Kidney (tissue), 14 donors: Measurements from ENCODE around the gene SEMA3E. TPM values are rescaled to one million over a fixed set of nuclear protein-coding genes. Genes with fewer than 3 reads are reported as not detected.

ENCODE experiments used
- DNase-seq, 5 donors: peaks; one replicate each; pipeline ENCODE4 v3.0.0-alpha.2; 2013 to 2020
- FAIRE-seq: peaks from 2 replicates; lab custom pipeline; 2012; peaks lifted over from hg19 to GRCh38; lab: Jason Lieb, UNC
- H3K27ac ChIP-seq, 2 donors: one replicate each; pipeline ENCODE4 v1.7.0; 2013; ENCODE audit warnings: low read depth in 2 of 2, low read length in 2 of 2, inconsistent platforms in 1 of 2
- H3K27me3 ChIP-seq: one replicate; pipeline ENCODE4 v1.7.1; 2013; ENCODE audit warnings: low read length, inconsistent platforms; ENCODE audit not compliant: control insufficient read depth, insufficient read depth
- H3K36me3 ChIP-seq, 3 donors: one replicate each; pipeline versions ENCODE4 v1.7.0 to v1.7.1; 2013; ENCODE audit warnings: low read length in 3 of 3, control low read depth in 1 of 3, inconsistent platforms in 1 of 3; ENCODE audit not compliant: insufficient read depth in 3 of 3, control insufficient read depth in 2 of 3
- H3K4me1 ChIP-seq, 3 donors: one replicate each; pipeline versions ENCODE4 v1.7.0 to v1.7.1; 2013; ENCODE audit warnings: low read length in 3 of 3, inconsistent platforms in 1 of 3, low read depth in 1 of 3; ENCODE audit not compliant: control insufficient read depth in 2 of 3, insufficient read depth in 2 of 3
- H3K4me3 ChIP-seq, 3 donors: one replicate each; pipeline versions ENCODE4 v1.7.0 to v1.8.1; 2013; ENCODE audit warnings: low read length in 3 of 3, control low read depth in 1 of 3, inconsistent platforms in 1 of 3
- H3K9ac ChIP-seq, 3 donors: one replicate each; pipeline versions ENCODE4 v1.7.0 to v1.7.1; 2013; ENCODE audit warnings: low read length in 3 of 3, control low read depth in 1 of 3, inconsistent platforms in 1 of 3
- H3K9me3 ChIP-seq, 3 donors: one replicate each; pipeline versions ENCODE4 v1.7.0 to v1.7.1; 2013; ENCODE audit warnings: low read length in 3 of 3, control low read depth in 1 of 3, inconsistent platforms in 1 of 3; ENCODE audit not compliant: control insufficient read depth in 2 of 3, insufficient read depth in 1 of 3
- CTCF ChIP-seq: IDR thresholded peaks from 3 replicates; pipeline ENCODE4 v1.5.1; 2012; ENCODE audit warnings: mild to moderate bottlenecking, moderate library complexity, borderline replicate concordance; ENCODE audit not compliant: insufficient read depth; ENCODE audit errors: extremely low read depth
- intact Hi-C: fragments of 100-400 bp; cut with DNase I; formaldehyde crosslinking; loops from one replicate; pipeline ENCODE4 v1.11.1; 2022
- polyA plus RNA-seq: library from polyadenylated mRNA; stranded (reverse); fragments of 350-450 nt; fragmentation: Illumina TruSeq; extraction: RNeasy Lipid Tissue Mini Kit (QIAGEN cat#74804); gene quantifications from one replicate; pipeline ENCODE4 v1.2.3, GENCODE V29; 2014; ENCODE audit warnings: low read depth, low replicate concordance; ENCODE audit not compliant: insufficient read depth
- total RNA-seq: library from RNA; stranded (reverse); fragmentation: NEBNext Ultra II Directional; extraction: Animal tissue kit (Norgen Biotek cat#: 25700); gene quantifications from one replicate; pipeline ENCODE4 v1.2.1, GENCODE V29; 2021
- donor health status: control.
- donor health status: control.
- donor health status: control.
- donor health status: control.
- donor health status: control.
- donor health status: DM: yes; HTN: yes; CAD: no.
- donor health status: Normal renal cell carcinoma (clear cell type).

SEMA3E gene
- total and polyA plus RNA-seq, 2 donors from 2014 or later, result 0.15 to 1.1 TPM

- no peaks in the 10 kb centered on the region for H3K36me3 ChIP-seq
- no peaks in the 10 kb centered on the region for H3K9me3 ChIP-seq
- intact Hi-C loops, result no loop called here
- no peaks in the 10 kb centered on the region for H3K4me1 ChIP-seq
- H3K9ac ChIP-seq, result no peak overlapping the region
- H3K27me3 ChIP-seq, result no peaks in the 10 kb centered on the region
- no peak overlapping the region for H3K4me3 ChIP-seq
- no peak overlapping the region for H3K27ac ChIP-seq
- DNase-seq (no peak), FAIRE-seq (no peak)
- TF ChIP-seq CTCF, result no peak
These were observed 327.9 kb downstream of the SEMA3E start for GRCh38 chr7:83321011-83321410.

- no peak for FAIRE-seq
- no peaks in the 10 kb centered on the region for H3K4me1 ChIP-seq
- intact Hi-C loops, result no loop called here
- no peaks in the 10 kb centered on the region for H3K27me3 ChIP-seq
- no peak overlapping the region for H3K4me3 ChIP-seq
- H3K27ac ChIP-seq, result no peak overlapping the region
- H3K9ac ChIP-seq, result no peak overlapping the region
- H3K36me3 ChIP-seq, result no peaks in the 10 kb centered on the region
- TF ChIP-seq CTCF, result no peak
- no peak for DNase-seq
- no peaks in the 10 kb centered on the region for H3K9me3 ChIP-seq
These were observed 335.0 kb downstream of the SEMA3E start for GRCh38 chr7:83313931-83314330.
